HepG2 (cell line): ENCODE results near the gene TM2D1. TPM values are rescaled to one million over a fixed set of nuclear protein-coding genes. Genes with fewer than 3 reads are reported as not detected.

Experiments used
- ATAC-seq: fragments of 200-7000 bp; cut with Tn5 transposase; 3 replicates; pipeline ENCODE4 v1.9.1; 2020; ENCODE audit warnings: mild to moderate bottlenecking, moderate library complexity
- BruUV-seq: library from RNA; stranded (reverse); fragments of 400-500 nt; replicated peaks from 2 replicates; lab custom pipeline; 2021; lab: Mats Ljungman, UMichigan
- CTCF ChIA-PET: fragments of 300-600 bp; formaldehyde crosslinking; extraction: SDS; loops from one replicate; lab custom pipeline; 2021; ENCODE audit warnings: low total read pairs, inconsistent platforms, low intra/inter-chr PET ratio; lab: Yijun Ruan, JAX
- POLR2A ChIA-PET: fragments of 350-600 bp; sonication (Branson Sonifier 250); formaldehyde crosslinking; loops from one replicate; lab custom pipeline; 2020; ENCODE audit warnings: antibody characterized with exemption, inconsistent platforms; lab: Yijun Ruan, JAX
- DNase-seq: peaks from one replicate; pipeline ENCODE4 v3.0.0-alpha.2; 2015; ENCODE audit warnings: low spot score
- FAIRE-seq: peaks from 3 replicates; lab custom pipeline; 2011; peaks lifted over from hg19 to GRCh38; lab: Jason Lieb, UNC
- H2AFZ ChIP-seq: one replicate; pipeline ENCODE4 v1.6.1; 2011; ENCODE audit warnings: low read length, inconsistent platforms
- H3K27ac ChIP-seq: fragments of 300-600 bp; 3 replicates; pipeline ENCODE4 v1.8.0; 2011; ENCODE audit warnings: mixed run types, mild to moderate bottlenecking, mixed read lengths, low read length, inconsistent platforms; ENCODE audit not compliant: insufficient read depth; ENCODE audit errors: extremely low read length
- H3K27me3 ChIP-seq, 2 experiments: fragments of 200-600 bp in 1 of 2; 2 replicates in 1 of 2; 3 replicates in 1 of 2; pipeline versions ENCODE4 v1.6.0 to v1.8.0; 2011; ENCODE audit warnings: low read length in 2 of 2, mild to moderate bottlenecking in 2 of 2, moderate library complexity in 2 of 2, inconsistent platforms in 1 of 2; ENCODE audit not compliant: insufficient read depth in 2 of 2, control insufficient read depth in 1 of 2
- H3K36me3 ChIP-seq, 2 experiments: fragments of 200-600 bp in 1 of 2; replicated peaks in 1 of 2; 2 replicates in 1 of 2; 3 replicates in 1 of 2; pipeline versions ENCODE4 v1.5.1 to v1.8.0; 2011; ENCODE audit warnings: low read length in 2 of 2, inconsistent platforms in 1 of 2; ENCODE audit not compliant: insufficient read depth in 2 of 2, control insufficient read depth in 1 of 2
- H3K4me1 ChIP-seq: 2 replicates; pipeline ENCODE4 v1.5.1; 2012; ENCODE audit warnings: low read length, inconsistent platforms; ENCODE audit not compliant: insufficient read depth
- H3K4me2 ChIP-seq: 2 replicates; pipeline ENCODE4 v1.6.0; 2011; ENCODE audit warnings: low read depth, low read length, inconsistent platforms
- H3K4me3 ChIP-seq, 3 experiments: fragments of 200-600 bp in 1 of 3; sonication (generic), shearing (Covaris generic) in 1 of 3; replicated peaks in 1 of 3; 2 replicates each; pipeline ENCODE4 v1.5.1; 2011 to 2016; ENCODE audit warnings: low read length in 3 of 3, inconsistent platforms in 2 of 3, low read depth in 2 of 3, mild to moderate bottlenecking in 2 of 3, control low read depth in 1 of 3, mixed read lengths in 1 of 3; ENCODE audit not compliant: insufficient read depth in 1 of 3
- H3K79me2 ChIP-seq: one replicate; pipeline ENCODE4 v1.6.1; 2011; ENCODE audit warnings: low read length, inconsistent platforms; ENCODE audit not compliant: insufficient read depth
- H3K9ac ChIP-seq: 2 replicates; pipeline ENCODE4 v1.6.0; 2011; ENCODE audit warnings: mild to moderate bottlenecking, low read depth, low read length, inconsistent platforms; ENCODE audit not compliant: insufficient read depth
- H3K9me3 ChIP-seq: 2 replicates; pipeline ENCODE4 v1.5.1; 2012; ENCODE audit warnings: mild to moderate bottlenecking, low read length
- H4K20me1 ChIP-seq: 2 replicates; pipeline ENCODE4 v1.6.0; 2011; ENCODE audit warnings: inconsistent platforms, mild to moderate bottlenecking, low read length, moderate library complexity; ENCODE audit not compliant: insufficient read depth
- CHD2 ChIP-seq: IDR thresholded peaks from 2 replicates; pipeline ENCODE4 v1.6.1; 2011; ENCODE audit warnings: low read depth, low read length, improper control_type of control experiment
- ETV6 ChIP-seq: sonication (generic); formaldehyde crosslinking; conservative IDR thresholded peaks from 2 replicates; pipeline ENCODE4 v1.4.0; 2020; ENCODE audit warnings: missing genetic modification reagents
- FOSL2 ChIP-seq: sonication (generic); formaldehyde crosslinking; IDR thresholded peaks from 2 replicates; pipeline ENCODE4 v1.4.0; 2020; ENCODE audit warnings: missing genetic modification reagents
- HOXD1 ChIP-seq: sonication (generic); formaldehyde crosslinking; IDR thresholded peaks from 2 replicates; pipeline ENCODE4 v1.5.0; 2020; ENCODE audit warnings: missing genetic modification reagents
- KIAA2018 ChIP-seq: sonication (generic); formaldehyde crosslinking; IDR thresholded peaks from 2 replicates; pipeline ENCODE4 v1.5.0; 2020; ENCODE audit warnings: mild to moderate bottlenecking, missing genetic modification reagents, borderline replicate concordance
- MEIS2 ChIP-seq: sonication (generic); formaldehyde crosslinking; IDR thresholded peaks from 2 replicates; pipeline ENCODE4 v1.9.0; 2021; ENCODE audit warnings: mild to moderate bottlenecking, missing genetic modification reagents
- MXD4 ChIP-seq: IDR thresholded peaks from 2 replicates; pipeline ENCODE4 v1.6.1; 2016; ENCODE audit warnings: mild to moderate bottlenecking, missing biosample characterization, missing genetic modification reagents
- NR3C1 ChIP-seq: sonication (generic); formaldehyde crosslinking; IDR thresholded peaks from 2 replicates; pipeline ENCODE4 v1.4.0; 2020; ENCODE audit warnings: missing genetic modification reagents
- RXRA ChIP-seq: sonication (generic); formaldehyde crosslinking; IDR thresholded peaks from 2 replicates; pipeline ENCODE4 v1.5.1; 2020; ENCODE audit warnings: missing genetic modification reagents
- U2AF2 ChIP-seq: fragments of 200-400 bp; formaldehyde crosslinking; IDR thresholded peaks from 2 replicates; pipeline ENCODE4 v1.6.1; 2017; ENCODE audit warnings: low read depth, mild to moderate bottlenecking, low read length
- ZNF441 ChIP-seq: sonication (generic); formaldehyde crosslinking; IDR thresholded peaks from 2 replicates; pipeline ENCODE4 v1.7.0; 2021; ENCODE audit warnings: missing genetic modification reagents, borderline replicate concordance
- WGBS: methylation state at CpG from one replicate; pipeline ENCODE4 v1.1.6; 2017; ENCODE audit warnings: low lambda C conversion rate; 5-methylcytosine and 5-hydroxymethylcytosine counted together
- in situ Hi-C: cut with HindIII; loops from 2 replicates; pipeline ENCODE4 v1.10.0; 2017; ENCODE audit warnings: low pct_unique_long_range_greater_than_20kb; ENCODE audit not compliant: extremely low pct_ligation_motif_present
- intact Hi-C: fragments of 100-400 bp; cut with micrococcal nuclease; formaldehyde crosslinking; loops from one replicate; pipeline ENCODE4 v1.10.0; 2022; ENCODE audit not compliant: unreplicated experiment
- polyA plus RNA-seq, 8 experiments: library from polyadenylated mRNA; depleted of rRNA in 3 of 8; stranded (reverse) in 7 of 8; unstranded in 1 of 8; fragments of >200 nt; fragmentation: Illumina TruSeq in 4 of 8; extraction: Trizol in 4 of 8; gene quantifications; 2 replicates each; pipeline versions ENCODE4 v1.2.1 to v1.2.3, GENCODE V29; 2011 to 2016; ENCODE audit warnings: low read depth in 4 of 8, missing spikeins in 1 of 8, mixed read lengths in 1 of 8; ENCODE audit not compliant: insufficient read depth in 1 of 8
- total RNA-seq, 5 experiments: library from RNA; depleted of rRNA; stranded (reverse); fragments of >200 nt; fragmentation: Illumina TruSeq; extraction: Trizol; gene quantifications; 2 replicates each; pipeline ENCODE4 v1.2.3, GENCODE V29; 2016; ENCODE audit warnings: low read depth in 1 of 5

The TM2D1 gene
- total and polyA plus RNA-seq, 2 of the 13 experiments (the other 11 are each of a cell fraction or from before 2014, with no cell fraction given) = 26.6 to 49.0 TPM

- Histone ChIP-seq H3K36me3 (peaks cover 3 to 4% of the 10 kb centered on the region in 2 experiments; a peak in 3 of 5 replicates), H3K79me2 (no peaks in the 10 kb centered on the region), H4K20me1 (no peaks in the 10 kb centered on the region), H3K4me3 (no peak overlapping the region), H3K9me3 (no peaks in the 10 kb centered on the region), H2AFZ (no peak overlapping the region), H3K4me1 (no peaks in the 10 kb centered on the region), H3K27me3 (no peaks in the 10 kb centered on the region; a peak in 1 of 5 replicates), H3K27ac (no peak overlapping the region), H3K9ac (no peak overlapping the region), H3K4me2 (no peak overlapping the region)
- POLR2A ChIA-PET = no interaction called here
- CTCF ChIA-PET = no interaction called here
- intact Hi-C loops = no loop called here
- in situ Hi-C loops = no loop called here
- no TSS peak for BruUV-seq
- DNase-seq = no peak
- TF ChIP-seq NR3C1 (CRISPR knock-in tag) (no peak), ETV6 (CRISPR knock-in tag) (no peak), ZNF441 (CRISPR knock-in tag) (no peak), RXRA (CRISPR knock-in tag) (no peak), CHD2 (no peak), FOSL2 (peak; percentile 38; the same call in 1 of the 2 replicates), U2AF2 (0 out of 2 replicates have a peak, but pooled peaks have one; percentile 51), MXD4 (CRISPR knock-in tag) (no peak), MEIS2 (CRISPR knock-in tag) (no peak), HOXD1 (CRISPR knock-in tag) (no peak), KIAA2018 (CRISPR knock-in tag) (no peak)
- no peak for ATAC-seq
- FAIRE-seq = no peak
- WGBS = 94% methylated on average over 3 of the region's 3 CpGs
These were observed 32.7 kb downstream of the TM2D1 start for GRCh38 chr1:61692155-61692800.
